Osteocyte (in vitro differentiated cells): Measurements from ENCODE around the gene MDM1. TPM values are rescaled to one million over a fixed set of nuclear protein-coding genes. Genes with fewer than 3 reads are reported as not detected.

ENCODE experiments used
- DNase-seq: peaks from one replicate; pipeline ENCODE4 v3.0.0; 2021; ENCODE audit warnings: mixed read lengths; ENCODE audit not compliant: unreplicated experiment; ENCODE audit errors: extremely low spot score
- H3K27ac Mint-ChIP-seq: one replicate; pipeline ENCODE4 v1.8.0; 2021; ENCODE audit warnings: mild to moderate bottlenecking, mixed read lengths; ENCODE audit not compliant: unreplicated experiment
- H3K27me3 Mint-ChIP-seq: one replicate; pipeline ENCODE4 v1.8.0; 2021; ENCODE audit warnings: mixed read lengths; ENCODE audit not compliant: unreplicated experiment
- H3K36me3 Mint-ChIP-seq: one replicate; pipeline ENCODE4 v1.8.0; 2021; ENCODE audit warnings: mixed read lengths; ENCODE audit not compliant: unreplicated experiment
- H3K4me1 Mint-ChIP-seq: one replicate; pipeline ENCODE4 v1.8.0; 2021; ENCODE audit warnings: mixed read lengths; ENCODE audit not compliant: unreplicated experiment
- H3K4me3 Mint-ChIP-seq: one replicate; pipeline ENCODE4 v1.8.0; 2021; ENCODE audit warnings: mild to moderate bottlenecking, moderate library complexity, mixed read lengths; ENCODE audit not compliant: unreplicated experiment
- H3K9me3 Mint-ChIP-seq: one replicate; pipeline ENCODE4 v1.8.0; 2021; ENCODE audit warnings: mixed read lengths; ENCODE audit not compliant: unreplicated experiment
- long read RNA-seq: library from polyadenylated mRNA; unstranded; transcript quantifications from one replicate; pipeline ENCODE4 v2.0.0, GENCODE V29; 2021
- total RNA-seq: library from RNA; stranded (reverse); gene quantifications from 2 replicates; pipeline ENCODE4 v1.2.1, GENCODE V29; 2021
- TF ChIP-seq, protein P1 (sequence below): fragments of 200-600 bp; sonication (generic); IDR thresholded peaks from 2 replicates; pipeline ENCODE4 v1.5.0; 2021; ENCODE audit warnings: antibody characterized with exemption, mild to moderate bottlenecking, moderate library complexity

The MDM1 gene, protein sequence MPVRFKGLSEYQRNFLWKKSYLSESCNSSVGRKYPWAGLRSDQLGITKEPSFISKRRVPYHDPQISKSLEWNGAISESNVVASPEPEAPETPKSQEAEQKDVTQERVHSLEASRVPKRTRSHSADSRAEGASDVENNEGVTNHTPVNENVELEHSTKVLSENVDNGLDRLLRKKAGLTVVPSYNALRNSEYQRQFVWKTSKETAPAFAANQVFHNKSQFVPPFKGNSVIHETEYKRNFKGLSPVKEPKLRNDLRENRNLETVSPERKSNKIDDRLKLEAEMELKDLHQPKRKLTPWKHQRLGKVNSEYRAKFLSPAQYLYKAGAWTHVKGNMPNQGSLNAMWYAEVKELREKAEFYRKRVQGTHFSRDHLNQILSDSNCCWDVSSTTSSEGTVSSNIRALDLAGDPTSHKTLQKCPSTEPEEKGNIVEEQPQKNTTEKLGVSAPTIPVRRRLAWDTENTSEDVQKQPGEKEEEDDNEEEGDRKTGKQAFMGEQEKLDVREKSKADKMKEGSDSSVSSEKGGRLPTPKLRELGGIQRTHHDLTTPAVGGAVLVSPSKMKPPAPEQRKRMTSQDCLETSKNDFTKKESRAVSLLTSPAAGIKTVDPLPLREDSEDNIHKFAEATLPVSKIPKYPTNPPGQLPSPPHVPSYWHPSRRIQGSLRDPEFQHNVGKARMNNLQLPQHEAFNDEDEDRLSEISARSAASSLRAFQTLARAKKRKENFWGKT
- total RNA-seq = 10.9 TPM in 2 replicates
- long read RNA-seq, transcript MDM1-205 (3 exons, 2,170 nt) = major isoform, 12 of 45 reads
- long read RNA-seq, partial matches to known transcripts = 5 of 45 reads
- long read RNA-seq, other reads (novel, unspliced or antisense) = 20 of 45 reads

DNA sequence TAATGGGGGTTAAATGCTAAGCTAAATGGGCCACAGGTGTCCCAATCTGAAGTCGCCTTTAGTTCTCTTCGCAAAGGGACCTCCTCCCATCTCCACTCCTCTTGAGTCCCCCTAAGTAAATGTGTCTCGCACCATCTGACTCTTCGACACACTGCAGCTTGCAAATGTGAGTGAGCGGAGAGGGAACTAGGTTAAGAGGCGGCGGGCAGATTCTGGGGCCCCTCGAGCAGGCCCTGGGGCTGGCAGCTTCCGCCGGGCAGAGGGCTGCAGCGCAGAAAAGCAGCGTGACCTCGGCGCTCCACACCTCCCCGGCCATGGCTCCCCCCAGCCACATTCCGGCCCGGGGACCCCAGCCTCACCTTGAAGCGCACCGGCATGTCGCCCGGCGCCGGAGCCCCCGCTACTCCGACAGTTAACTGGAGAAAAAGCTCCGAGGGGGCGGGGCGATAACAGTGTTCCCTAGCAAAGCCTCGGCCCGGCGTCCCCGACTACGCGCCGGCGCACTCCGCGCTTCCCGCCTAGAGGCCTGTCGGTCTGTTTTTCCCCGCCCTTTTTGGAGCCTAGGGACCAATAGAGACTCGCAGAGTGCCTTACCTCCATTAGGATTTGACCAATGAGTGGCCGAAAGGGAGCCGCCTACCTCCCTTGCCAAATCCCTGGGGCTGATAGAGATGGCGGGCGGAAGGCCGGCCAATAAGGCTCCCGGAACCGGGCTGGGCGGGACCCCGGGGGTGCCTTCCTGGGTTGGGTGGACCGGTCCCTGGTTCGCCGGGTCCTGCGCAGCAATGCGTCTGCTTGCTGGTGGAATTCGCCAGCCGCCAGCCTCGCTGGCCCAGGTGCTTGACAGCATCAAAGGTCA lies at the start of gene MDM1:
Gene MDM1, minus strand, starts transcription at position 494 of the 859 bp plus-strand sequence. Its CDS starts 117 bp downstream, at position 377.
- H3K4me1 Mint-ChIP-seq = peaks cover 13% of the 10 kb centered on the region
- H3K36me3 Mint-ChIP-seq = no peaks in the 10 kb centered on the region
- peak; percentile 98 for DNase-seq
- H3K4me3 Mint-ChIP-seq = peak within 1 kb of the TSS; percentile 86
- no peaks in the 10 kb centered on the region for H3K9me3 Mint-ChIP-seq
- TF ChIP-seq, protein P1, sequence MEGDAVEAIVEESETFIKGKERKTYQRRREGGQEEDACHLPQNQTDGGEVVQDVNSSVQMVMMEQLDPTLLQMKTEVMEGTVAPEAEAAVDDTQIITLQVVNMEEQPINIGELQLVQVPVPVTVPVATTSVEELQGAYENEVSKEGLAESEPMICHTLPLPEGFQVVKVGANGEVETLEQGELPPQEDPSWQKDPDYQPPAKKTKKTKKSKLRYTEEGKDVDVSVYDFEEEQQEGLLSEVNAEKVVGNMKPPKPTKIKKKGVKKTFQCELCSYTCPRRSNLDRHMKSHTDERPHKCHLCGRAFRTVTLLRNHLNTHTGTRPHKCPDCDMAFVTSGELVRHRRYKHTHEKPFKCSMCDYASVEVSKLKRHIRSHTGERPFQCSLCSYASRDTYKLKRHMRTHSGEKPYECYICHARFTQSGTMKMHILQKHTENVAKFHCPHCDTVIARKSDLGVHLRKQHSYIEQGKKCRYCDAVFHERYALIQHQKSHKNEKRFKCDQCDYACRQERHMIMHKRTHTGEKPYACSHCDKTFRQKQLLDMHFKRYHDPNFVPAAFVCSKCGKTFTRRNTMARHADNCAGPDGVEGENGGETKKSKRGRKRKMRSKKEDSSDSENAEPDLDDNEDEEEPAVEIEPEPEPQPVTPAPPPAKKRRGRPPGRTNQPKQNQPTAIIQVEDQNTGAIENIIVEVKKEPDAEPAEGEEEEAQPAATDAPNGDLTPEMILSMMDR = no peak
- H3K27me3 Mint-ChIP-seq = peaks cover 17% of the 10 kb centered on the region
- peak within 1 kb of the TSS; percentile 56 for H3K27ac Mint-ChIP-seq

DNA sequence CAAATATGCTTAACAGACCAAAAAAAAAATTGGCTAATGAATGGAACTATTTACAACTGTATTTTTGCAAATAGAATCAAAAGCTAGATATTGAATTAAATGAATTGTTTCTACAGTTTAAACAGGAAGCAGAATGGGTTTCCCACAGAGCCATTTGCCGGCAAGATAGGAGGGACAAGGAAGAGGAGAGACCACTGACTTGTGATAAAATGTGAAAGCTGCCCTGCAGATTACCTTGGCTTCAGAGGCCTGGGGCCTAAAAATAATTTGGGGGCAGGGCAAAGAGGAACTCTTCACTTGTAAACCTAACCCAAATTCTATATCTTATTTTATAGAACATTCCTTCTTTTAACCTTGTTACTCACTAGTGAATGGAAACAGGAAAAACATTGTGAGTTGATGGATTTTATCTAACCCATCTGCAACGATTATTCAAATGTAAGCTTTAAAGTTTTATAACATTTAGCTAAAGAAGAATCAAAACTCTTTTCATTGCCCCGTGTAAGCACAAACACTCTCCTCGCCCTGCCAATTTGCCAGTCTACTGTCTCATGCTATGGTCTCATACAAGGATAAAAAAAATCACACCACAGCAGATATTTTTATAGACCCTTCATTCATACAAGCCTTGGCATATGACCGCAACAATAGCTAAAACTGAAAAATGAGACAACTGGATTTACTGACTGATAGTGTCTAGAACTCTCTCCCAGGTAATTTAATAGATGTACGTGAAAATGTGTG lies 49.5 kb upstream of the MDM1 start:
- Mint-ChIP-seq H3K27ac (no peak overlapping the region), H3K36me3 (no peaks in the 10 kb centered on the region), H3K4me3 (no peak overlapping the region), H3K27me3 (peaks cover 23% of the 10 kb centered on the region), H3K4me1 (peaks cover 11% of the 10 kb centered on the region), H3K9me3 (no peaks in the 10 kb centered on the region)
- DNase-seq = no peak
- TF ChIP-seq, protein P1 = no peak

DNA sequence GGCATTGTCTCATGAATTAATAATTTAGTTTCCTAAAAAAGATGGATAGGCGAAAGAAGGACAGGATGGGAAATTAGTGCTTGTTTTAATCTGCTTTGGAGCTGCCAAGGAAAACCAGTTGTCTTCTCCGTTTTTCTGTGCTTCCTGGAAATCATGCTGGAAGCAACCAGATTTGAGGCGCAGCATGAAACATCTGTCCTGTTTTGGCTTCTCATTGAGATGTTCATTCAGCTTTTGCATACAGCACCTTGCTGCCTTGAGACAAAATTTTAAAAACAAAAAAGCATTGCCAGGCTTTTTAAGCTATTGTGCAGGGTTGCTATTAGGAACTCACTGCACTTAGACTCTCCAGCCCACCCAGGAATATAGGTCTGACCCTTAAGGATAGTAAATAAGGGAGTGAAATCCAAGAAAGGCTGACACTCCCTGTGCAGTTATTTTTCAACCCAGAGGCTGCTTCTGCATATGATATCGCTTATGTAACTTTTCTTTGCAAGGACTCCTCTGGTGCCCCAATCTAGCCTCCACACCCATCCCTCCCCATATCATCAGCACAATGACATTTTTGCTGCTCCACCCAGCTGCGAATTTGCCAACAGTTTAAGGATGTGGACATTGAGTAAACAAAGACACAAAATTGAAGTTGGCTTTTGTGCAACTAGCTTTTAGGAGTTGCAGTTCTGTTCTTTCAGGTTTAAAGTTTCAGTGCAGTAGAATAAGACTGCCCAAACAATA lies 46.9 kb upstream of the MDM1 start:
- Mint-ChIP-seq H3K4me3 (no peak overlapping the region), H3K9me3 (no peaks in the 10 kb centered on the region), H3K27me3 (peaks cover 4% of the 10 kb centered on the region), H3K27ac (no peak overlapping the region), H3K36me3 (no peaks in the 10 kb centered on the region), H3K4me1 (peaks cover 15% of the 10 kb centered on the region)
- DNase-seq = no peak
- TF ChIP-seq, protein P1 = no peak

DNA sequence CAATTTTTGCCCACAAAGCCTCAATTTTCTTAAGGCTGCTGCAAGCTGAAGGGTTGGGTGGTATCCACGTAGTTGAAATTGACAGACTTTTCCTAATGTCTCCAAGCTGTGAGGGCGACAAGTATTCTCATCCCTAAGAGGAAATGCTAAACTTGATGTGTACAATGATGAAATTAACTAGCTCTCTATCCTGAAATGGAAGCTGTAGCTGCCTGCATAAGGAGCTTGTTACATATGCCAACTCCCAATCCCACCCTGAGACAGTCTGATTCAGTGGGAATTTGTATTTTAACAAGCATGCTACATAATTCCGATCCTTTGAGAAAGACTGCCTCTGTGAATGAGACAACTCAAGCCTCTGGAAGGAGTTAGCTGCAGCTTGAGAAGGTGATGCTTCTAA lies 45.7 kb upstream of the MDM1 start:
- TF ChIP-seq, protein P1 = no peak
- Mint-ChIP-seq H3K36me3 (no peaks in the 10 kb centered on the region), H3K27me3 (peaks cover 4% of the 10 kb centered on the region), H3K4me1 (peaks cover 15% of the 10 kb centered on the region), H3K27ac (no peak overlapping the region), H3K9me3 (no peaks in the 10 kb centered on the region), H3K4me3 (no peak overlapping the region)
- no peak for DNase-seq
